Naive thymus-derived CD8-positive, alpha-beta T cell (primary cell): Measurements from ENCODE around the gene GRID1. TPM values are rescaled to one million over a fixed set of nuclear protein-coding genes. Genes with fewer than 3 reads are reported as not detected.

Experiments
- ATAC-seq, 2 donors: fragments of 150-1000 bp; cut with Tn5 transposase in 1 of 2; sonication (Bioruptor Pico), chemical (Tn5 transposase) in 1 of 2; 1 replicate in 1 of 2; 2 replicates in 1 of 2; pipeline ENCODE4 v1.10.0; 2021; ENCODE audit warnings: mild to moderate bottlenecking in 2 of 2, moderate library complexity in 2 of 2
- POLR2A ChIA-PET: fragments of 350-600 bp; sonication (Branson Sonifier 250); formaldehyde crosslinking; loops from one replicate; lab custom pipeline; 2021; ENCODE audit warnings: antibody characterized with exemption; lab: Charles Lee
- DNase-seq, 10 donors: peaks; one replicate each; pipeline versions ENCODE4 v3.0.0 to v3.0.0-alpha.2; 2020 to 2022
- H3K27ac Mint-ChIP-seq, 10 donors: one replicate each; pipeline ENCODE4 v1.8.0; 2020 to 2022; ENCODE audit warnings: mild to moderate bottlenecking in 10 of 10, mixed read lengths in 10 of 10, moderate library complexity in 4 of 10, inconsistent platforms in 1 of 10
- H3K27me3 Mint-ChIP-seq, 5 donors: one replicate each; pipeline ENCODE4 v1.8.0; 2021 to 2022; ENCODE audit warnings: mixed read lengths in 5 of 5
- H3K36me3 Mint-ChIP-seq, 3 donors: one replicate each; pipeline ENCODE4 v1.8.0; 2020 to 2022; ENCODE audit warnings: mixed read lengths in 3 of 3, mild to moderate bottlenecking in 2 of 3, inconsistent platforms in 1 of 3
- H3K4me1 Mint-ChIP-seq, 4 donors: one replicate each; pipeline ENCODE4 v1.8.0; 2021 to 2022; ENCODE audit warnings: mixed read lengths in 4 of 4
- H3K4me3 Mint-ChIP-seq, 10 donors: one replicate each; pipeline ENCODE4 v1.8.0; 2020 to 2022; ENCODE audit warnings: mild to moderate bottlenecking in 10 of 10, mixed read lengths in 10 of 10, moderate library complexity in 6 of 10, inconsistent platforms in 1 of 10
- H3K9me3 Mint-ChIP-seq, 9 donors: one replicate each; pipeline ENCODE4 v1.8.0; 2020 to 2022; ENCODE audit warnings: mixed read lengths in 9 of 9, mild to moderate bottlenecking in 3 of 9, inconsistent platforms in 1 of 9, moderate library complexity in 1 of 9
- polyA plus RNA-seq, 3 donors: library from polyadenylated mRNA; unstranded; fragments of 300-500 nt; fragmentation: Illumina TruSeq; gene quantifications; one replicate each; pipeline ENCODE4 v1.2.3, GENCODE V29; 2021
- total RNA-seq, 8 experiments: library from RNA in 2 of 8; stranded (reverse) in 2 of 8; gene quantifications; one replicate each; pipeline ENCODE4 v1.2.3 and lab custom pipeline; 2021 to 2026

The GRID1 gene
- total and polyA plus RNA-seq, 5 experiments from 2014 or later: not detected

GRCh38 chr10:86209726-86210125, 156.9 kb downstream of the GRID1 start:
- Mint-ChIP-seq H3K9me3 (no peaks in the 10 kb centered on the region), H3K27ac (no peak overlapping the region)
- POLR2A ChIA-PET: no interaction called here

GRCh38 chr10:86207226-86207625, 159.4 kb downstream of the GRID1 start:
- POLR2A ChIA-PET: no interaction called here
- Mint-ChIP-seq H3K27ac (no peak overlapping the region), H3K27me3 (peaks cover 0 to 17% (median 0%) of the 10 kb centered on the region in 5 donors), H3K4me3 (no peak overlapping the region), H3K36me3 (no peaks in the 10 kb centered on the region), H3K4me1 (no peaks in the 10 kb centered on the region), H3K9me3 (no peaks in the 10 kb centered on the region)
- ATAC-seq (no peak), DNase-seq (no peak)

More at GRCh38 chr10:86209726-86210125, 156.9 kb downstream of the GRID1 start:
- H3K27me3 Mint-ChIP-seq: peaks cover 0 to 25% (median 1%) of the 10 kb centered on the region in 5 donors
- H3K4me1 Mint-ChIP-seq: no peaks in the 10 kb centered on the region
- H3K36me3 Mint-ChIP-seq: no peaks in the 10 kb centered on the region
- ATAC-seq: no peak
- no peak for DNase-seq
- no peak overlapping the region for H3K4me3 Mint-ChIP-seq

GRCh38 chr10:86206240-86206579, 160.4 kb downstream of the GRID1 start:
- ATAC-seq (no peak), DNase-seq (no peak)
- Mint-ChIP-seq H3K27me3 (peaks cover 0 to 17% (median 0%) of the 10 kb centered on the region in 5 donors), H3K27ac (no peak overlapping the region), H3K9me3 (no peaks in the 10 kb centered on the region), H3K4me3 (no peak overlapping the region), H3K36me3 (no peaks in the 10 kb centered on the region), H3K4me1 (no peaks in the 10 kb centered on the region)
- POLR2A ChIA-PET: no interaction called here

- no peak overlapping the region for H3K4me3 Mint-ChIP-seq
- H3K9me3 Mint-ChIP-seq: no peaks in the 10 kb centered on the region
- ATAC-seq: no peak
- no peak for DNase-seq
- POLR2A ChIA-PET: no interaction called here
- H3K27me3 Mint-ChIP-seq: peaks cover 0 to 17% (median 0%) of the 10 kb centered on the region in 5 donors
- no peaks in the 10 kb centered on the region for H3K36me3 Mint-ChIP-seq
- no peaks in the 10 kb centered on the region for H3K4me1 Mint-ChIP-seq
- no peak overlapping the region for H3K27ac Mint-ChIP-seq
These were observed 161.0 kb downstream of the GRID1 start for GRCh38 chr10:86205306-86206239.

- Mint-ChIP-seq H3K27me3 (peaks cover 0 to 22% (median 0%) of the 10 kb centered on the region in 5 donors), H3K9me3 (no peaks in the 10 kb centered on the region)
These were observed 161.9 kb downstream of the GRID1 start for GRCh38 chr10:86204421-86205305.

GRCh38 chr10:86203162-86203905, 163.3 kb downstream of the GRID1 start:
- peaks cover 0 to 17% (median 0%) of the 10 kb centered on the region in 5 donors for H3K27me3 Mint-ChIP-seq
- H3K36me3 Mint-ChIP-seq: no peaks in the 10 kb centered on the region
- DNase-seq (no peak), ATAC-seq (no peak)
- H3K27ac Mint-ChIP-seq: no peak overlapping the region
- no peaks in the 10 kb centered on the region for H3K4me1 Mint-ChIP-seq
- POLR2A ChIA-PET: no interaction called here
- no peaks in the 10 kb centered on the region for H3K9me3 Mint-ChIP-seq
- no peak overlapping the region for H3K4me3 Mint-ChIP-seq

More at GRCh38 chr10:86204421-86205305, 161.9 kb downstream of the GRID1 start:
- no peak for ATAC-seq
- Mint-ChIP-seq H3K4me3 (no peak overlapping the region), H3K4me1 (no peaks in the 10 kb centered on the region), H3K36me3 (no peaks in the 10 kb centered on the region), H3K27ac (no peak overlapping the region)
- POLR2A ChIA-PET: no interaction called here
- DNase-seq: no peak

GRCh38 chr10:86202226-86202735, 164.3 kb downstream of the GRID1 start:
- Mint-ChIP-seq H3K4me1 (no peaks in the 10 kb centered on the region), H3K9me3 (no peaks in the 10 kb centered on the region), H3K4me3 (no peak overlapping the region), H3K27me3 (peaks cover 0 to 20% (median 4%) of the 10 kb centered on the region in 5 donors), H3K27ac (no peak overlapping the region), H3K36me3 (no peaks in the 10 kb centered on the region)
- DNase-seq (no peak), ATAC-seq (no peak)
- POLR2A ChIA-PET: no interaction called here

GRCh38 chr10:86200867-86201266, 165.7 kb downstream of the GRID1 start:
- Mint-ChIP-seq H3K9me3 (no peaks in the 10 kb centered on the region), H3K36me3 (no peaks in the 10 kb centered on the region), H3K4me3 (no peak overlapping the region), H3K27me3 (peaks cover 0 to 27% (median 4%) of the 10 kb centered on the region in 5 donors), H3K27ac (no peak overlapping the region), H3K4me1 (peaks cover 0 to 2% (median 0%) of the 10 kb centered on the region in 4 donors)
- POLR2A ChIA-PET: no interaction called here
- DNase-seq (no peak), ATAC-seq (no peak)

- POLR2A ChIA-PET: no interaction called here
- Mint-ChIP-seq H3K36me3 (no peaks in the 10 kb centered on the region), H3K9me3 (no peaks in the 10 kb centered on the region), H3K4me1 (peaks cover 0 to 2% (median 0%) of the 10 kb centered on the region in 4 donors), H3K4me3 (no peak overlapping the region), H3K27me3 (peaks cover 0 to 30% (median 4%) of the 10 kb centered on the region in 5 donors), H3K27ac (no peak overlapping the region)
- ATAC-seq: no peak
- DNase-seq: no peak
These were observed 166.3 kb downstream of the GRID1 start for GRCh38 chr10:86200269-86200668.

- no peak for ATAC-seq
- Mint-ChIP-seq H3K36me3 (no peaks in the 10 kb centered on the region), H3K4me1 (peaks cover 0 to 2% (median 0%) of the 10 kb centered on the region in 4 donors), H3K27ac (no peak overlapping the region), H3K27me3 (peaks cover 0 to 32% (median 7%) of the 10 kb centered on the region in 5 donors), H3K4me3 (no peak overlapping the region), H3K9me3 (no peaks in the 10 kb centered on the region)
- DNase-seq: no peak
- POLR2A ChIA-PET: no interaction called here
These were observed 167.6 kb downstream of the GRID1 start for GRCh38 chr10:86199041-86199440.

GRCh38 chr10:86198271-86198670, 168.3 kb downstream of the GRID1 start:
- DNase-seq (no peak), ATAC-seq (no peak)
- Mint-ChIP-seq H3K27ac (no peak overlapping the region), H3K36me3 (no peaks in the 10 kb centered on the region), H3K4me1 (peaks cover 0 to 2% (median 0%) of the 10 kb centered on the region in 4 donors), H3K27me3 (peaks cover 0 to 40% (median 7%) of the 10 kb centered on the region in 5 donors), H3K4me3 (no peak overlapping the region), H3K9me3 (no peaks in the 10 kb centered on the region)
- POLR2A ChIA-PET: no interaction called here

GRCh38 chr10:86197166-86197790, 169.3 kb downstream of the GRID1 start:
- peaks cover 1 to 34% (median 5%) of the 10 kb centered on the region in 5 donors for H3K27me3 Mint-ChIP-seq
- H3K36me3 Mint-ChIP-seq: no peaks in the 10 kb centered on the region
- H3K4me3 Mint-ChIP-seq: no peak overlapping the region
- no peaks in the 10 kb centered on the region for H3K9me3 Mint-ChIP-seq
- H3K27ac Mint-ChIP-seq: no peak overlapping the region
- no peak for ATAC-seq
- POLR2A ChIA-PET: no interaction called here
- peaks cover 0 to 2% (median 0%) of the 10 kb centered on the region in 4 donors for H3K4me1 Mint-ChIP-seq
- DNase-seq: no peak
